ENCODE results near the gene CFB.

- TF ChIP-seq RAD21 (IDR thresholded peaks at IDR 0.05; ENCODE audit: low read length): peak; percentile 83
- peak; percentile 95 for TF ChIP-seq SMC3 (IDR thresholded peaks at IDR 0.05; ENCODE audit: low read depth, low read length)
- TF ChIP-seq, protein P1, sequence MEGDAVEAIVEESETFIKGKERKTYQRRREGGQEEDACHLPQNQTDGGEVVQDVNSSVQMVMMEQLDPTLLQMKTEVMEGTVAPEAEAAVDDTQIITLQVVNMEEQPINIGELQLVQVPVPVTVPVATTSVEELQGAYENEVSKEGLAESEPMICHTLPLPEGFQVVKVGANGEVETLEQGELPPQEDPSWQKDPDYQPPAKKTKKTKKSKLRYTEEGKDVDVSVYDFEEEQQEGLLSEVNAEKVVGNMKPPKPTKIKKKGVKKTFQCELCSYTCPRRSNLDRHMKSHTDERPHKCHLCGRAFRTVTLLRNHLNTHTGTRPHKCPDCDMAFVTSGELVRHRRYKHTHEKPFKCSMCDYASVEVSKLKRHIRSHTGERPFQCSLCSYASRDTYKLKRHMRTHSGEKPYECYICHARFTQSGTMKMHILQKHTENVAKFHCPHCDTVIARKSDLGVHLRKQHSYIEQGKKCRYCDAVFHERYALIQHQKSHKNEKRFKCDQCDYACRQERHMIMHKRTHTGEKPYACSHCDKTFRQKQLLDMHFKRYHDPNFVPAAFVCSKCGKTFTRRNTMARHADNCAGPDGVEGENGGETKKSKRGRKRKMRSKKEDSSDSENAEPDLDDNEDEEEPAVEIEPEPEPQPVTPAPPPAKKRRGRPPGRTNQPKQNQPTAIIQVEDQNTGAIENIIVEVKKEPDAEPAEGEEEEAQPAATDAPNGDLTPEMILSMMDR (conservative IDR thresholded peaks at IDR 0.05; ENCODE audit: low read depth, low read length): peak; percentile 84
- no peak for TF ChIP-seq POLR2A (IDR thresholded peaks at IDR 0.05; ENCODE audit: low read depth, low read length)
- TF ChIP-seq, protein P2, sequence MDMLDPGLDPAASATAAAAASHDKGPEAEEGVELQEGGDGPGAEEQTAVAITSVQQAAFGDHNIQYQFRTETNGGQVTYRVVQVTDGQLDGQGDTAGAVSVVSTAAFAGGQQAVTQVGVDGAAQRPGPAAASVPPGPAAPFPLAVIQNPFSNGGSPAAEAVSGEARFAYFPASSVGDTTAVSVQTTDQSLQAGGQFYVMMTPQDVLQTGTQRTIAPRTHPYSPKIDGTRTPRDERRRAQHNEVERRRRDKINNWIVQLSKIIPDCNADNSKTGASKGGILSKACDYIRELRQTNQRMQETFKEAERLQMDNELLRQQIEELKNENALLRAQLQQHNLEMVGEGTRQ (IDR thresholded peaks at IDR 0.05; ENCODE audit: low read depth, low read length): no peak
- TF ChIP-seq MAFK (IDR thresholded peaks at IDR 0.05; ENCODE audit: low read depth, low read length): no peak
- TF ChIP-seq RCOR1 (IDR thresholded peaks at IDR 0.05; ENCODE audit: insufficient replicate concordance, low read length): no peak
- no peak for TF ChIP-seq RFX5 (IDR thresholded peaks at IDR 0.05; ENCODE audit: low read depth, low read length)
- TF ChIP-seq CEBPB (IDR thresholded peaks at IDR 0.05; ENCODE audit: low read depth, low read length): no peak
- TF ChIP-seq BHLHE40 (IDR thresholded peaks at IDR 0.05; ENCODE audit: low read depth, low read length): no peak
Observed at GRCh38 chr6:31952140-31952805, 6.4 kb downstream of the CFB start.

All from IMR-90 (cell line).